HL-60 (cell line): Measurements from ENCODE around the gene DEUP1.

Experiments
- DNase-seq, 2 experiments: peaks; one replicate each; pipeline ENCODE4 v3.0.0-alpha.2; 2010 to 2020; ENCODE audit warnings: low read depth in 1 of 2, low spot score in 1 of 2
- H3K27ac ChIP-seq: fragments of 250-450 bp; sonication (Bioruptor Pico); replicated peaks from 2 replicates; pipeline ENCODE4 v1.5.1; 2020; ENCODE audit warnings: mild to moderate bottlenecking, moderate library complexity
- H3K27me3 ChIP-seq: fragments of 250-450 bp; sonication (Bioruptor Pico); 2 replicates; pipeline ENCODE4 v1.5.1; 2021; ENCODE audit warnings: mild to moderate bottlenecking, moderate library complexity; ENCODE audit not compliant: insufficient read depth, poor library complexity, severe bottlenecking
- H3K4me3 ChIP-seq: replicated peaks from 2 replicates; pipeline ENCODE4 v1.5.1; 2011; ENCODE audit warnings: mild to moderate bottlenecking, control low read depth, low read length; ENCODE audit not compliant: insufficient read depth
- GABPA ChIP-seq: IDR thresholded peaks from 2 replicates; pipeline ENCODE4 v1.6.1; 2012; ENCODE audit warnings: low read depth
- POLR2AphosphoS5 ChIP-seq: IDR thresholded peaks from 2 replicates; pipeline ENCODE4 v1.6.1; 2012; ENCODE audit warnings: low read depth
- SPI1 ChIP-seq: IDR thresholded peaks from 2 replicates; pipeline ENCODE4 v1.6.1; 2012; ENCODE audit warnings: low read depth, mild to moderate bottlenecking, borderline replicate concordance
- TF ChIP-seq, protein P1 (sequence below): IDR thresholded peaks from one replicate; pipeline ENCODE4 v1.5.1; 2011; ENCODE audit warnings: low read length, control low read depth, inconsistent platforms; ENCODE audit not compliant: insufficient read depth
- TF ChIP-seq, protein P2 (sequence below): IDR thresholded peaks from 2 replicates; pipeline ENCODE4 v1.6.1; 2012; ENCODE audit warnings: low read depth; ENCODE audit not compliant: insufficient replicate concordance

The DEUP1 gene

DNA sequence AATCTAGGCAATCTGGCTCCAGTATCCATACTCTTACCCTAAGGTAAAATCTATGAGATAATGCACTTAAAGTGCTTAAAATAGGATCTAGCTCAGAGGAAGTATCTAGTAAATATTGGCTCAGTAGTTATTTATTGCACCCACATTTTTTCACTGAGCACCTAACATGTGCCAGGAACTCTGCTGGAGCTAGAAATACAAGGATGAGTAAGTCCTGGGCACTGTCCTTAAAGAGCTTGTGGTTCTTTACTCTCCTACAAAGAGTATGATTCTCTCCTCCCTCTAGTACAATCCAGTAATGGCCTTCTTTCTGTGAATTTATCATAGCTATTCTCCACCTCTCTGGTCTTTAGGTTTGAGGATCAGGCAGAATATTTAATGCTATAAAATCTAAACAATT is 59.2 kb downstream of the DEUP1 start:
- no peak overlapping the region for H3K4me3 ChIP-seq
- no peak for DNase-seq
- H3K27me3 ChIP-seq = peaks cover 5% of the 10 kb centered on the region
- TF ChIP-seq, protein P1, sequence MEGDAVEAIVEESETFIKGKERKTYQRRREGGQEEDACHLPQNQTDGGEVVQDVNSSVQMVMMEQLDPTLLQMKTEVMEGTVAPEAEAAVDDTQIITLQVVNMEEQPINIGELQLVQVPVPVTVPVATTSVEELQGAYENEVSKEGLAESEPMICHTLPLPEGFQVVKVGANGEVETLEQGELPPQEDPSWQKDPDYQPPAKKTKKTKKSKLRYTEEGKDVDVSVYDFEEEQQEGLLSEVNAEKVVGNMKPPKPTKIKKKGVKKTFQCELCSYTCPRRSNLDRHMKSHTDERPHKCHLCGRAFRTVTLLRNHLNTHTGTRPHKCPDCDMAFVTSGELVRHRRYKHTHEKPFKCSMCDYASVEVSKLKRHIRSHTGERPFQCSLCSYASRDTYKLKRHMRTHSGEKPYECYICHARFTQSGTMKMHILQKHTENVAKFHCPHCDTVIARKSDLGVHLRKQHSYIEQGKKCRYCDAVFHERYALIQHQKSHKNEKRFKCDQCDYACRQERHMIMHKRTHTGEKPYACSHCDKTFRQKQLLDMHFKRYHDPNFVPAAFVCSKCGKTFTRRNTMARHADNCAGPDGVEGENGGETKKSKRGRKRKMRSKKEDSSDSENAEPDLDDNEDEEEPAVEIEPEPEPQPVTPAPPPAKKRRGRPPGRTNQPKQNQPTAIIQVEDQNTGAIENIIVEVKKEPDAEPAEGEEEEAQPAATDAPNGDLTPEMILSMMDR = no peak
- TF ChIP-seq, protein P2, sequence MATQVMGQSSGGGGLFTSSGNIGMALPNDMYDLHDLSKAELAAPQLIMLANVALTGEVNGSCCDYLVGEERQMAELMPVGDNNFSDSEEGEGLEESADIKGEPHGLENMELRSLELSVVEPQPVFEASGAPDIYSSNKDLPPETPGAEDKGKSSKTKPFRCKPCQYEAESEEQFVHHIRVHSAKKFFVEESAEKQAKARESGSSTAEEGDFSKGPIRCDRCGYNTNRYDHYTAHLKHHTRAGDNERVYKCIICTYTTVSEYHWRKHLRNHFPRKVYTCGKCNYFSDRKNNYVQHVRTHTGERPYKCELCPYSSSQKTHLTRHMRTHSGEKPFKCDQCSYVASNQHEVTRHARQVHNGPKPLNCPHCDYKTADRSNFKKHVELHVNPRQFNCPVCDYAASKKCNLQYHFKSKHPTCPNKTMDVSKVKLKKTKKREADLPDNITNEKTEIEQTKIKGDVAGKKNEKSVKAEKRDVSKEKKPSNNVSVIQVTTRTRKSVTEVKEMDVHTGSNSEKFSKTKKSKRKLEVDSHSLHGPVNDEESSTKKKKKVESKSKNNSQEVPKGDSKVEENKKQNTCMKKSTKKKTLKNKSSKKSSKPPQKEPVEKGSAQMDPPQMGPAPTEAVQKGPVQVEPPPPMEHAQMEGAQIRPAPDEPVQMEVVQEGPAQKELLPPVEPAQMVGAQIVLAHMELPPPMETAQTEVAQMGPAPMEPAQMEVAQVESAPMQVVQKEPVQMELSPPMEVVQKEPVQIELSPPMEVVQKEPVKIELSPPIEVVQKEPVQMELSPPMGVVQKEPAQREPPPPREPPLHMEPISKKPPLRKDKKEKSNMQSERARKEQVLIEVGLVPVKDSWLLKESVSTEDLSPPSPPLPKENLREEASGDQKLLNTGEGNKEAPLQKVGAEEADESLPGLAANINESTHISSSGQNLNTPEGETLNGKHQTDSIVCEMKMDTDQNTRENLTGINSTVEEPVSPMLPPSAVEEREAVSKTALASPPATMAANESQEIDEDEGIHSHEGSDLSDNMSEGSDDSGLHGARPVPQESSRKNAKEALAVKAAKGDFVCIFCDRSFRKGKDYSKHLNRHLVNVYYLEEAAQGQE = no peak
- TF ChIP-seq SPI1 (no peak), POLR2AphosphoS5 (no peak), GABPA (no peak)
- H3K27ac ChIP-seq = no peak overlapping the region

DNA sequence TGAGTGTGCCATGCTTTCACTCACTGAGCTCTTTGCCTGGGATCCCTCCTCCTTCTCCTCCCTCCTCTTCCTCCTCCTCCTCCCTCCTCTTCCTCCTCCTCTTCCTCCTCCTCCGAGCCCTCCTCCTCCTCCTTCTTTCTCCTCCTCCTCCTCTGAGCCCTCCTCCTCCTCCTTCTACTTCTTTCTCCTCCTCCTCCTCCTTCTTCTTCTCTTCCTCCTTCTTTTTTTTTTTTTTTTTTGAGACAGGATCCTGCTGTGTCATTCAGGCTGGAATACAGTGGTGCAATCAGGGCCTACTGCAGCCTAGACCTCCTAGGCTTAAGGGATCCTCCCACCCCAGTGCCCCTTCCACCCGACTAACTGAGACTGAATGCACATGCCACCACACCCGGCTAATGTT is 62.3 kb downstream of the DEUP1 start:
- Histone ChIP-seq H3K4me3 (no peak overlapping the region), H3K27me3 (peaks cover 4% of the 10 kb centered on the region), H3K27ac (no peak overlapping the region)
- TF ChIP-seq, protein P1 = no peak
- TF ChIP-seq, protein P2 = no peak
- no peak for TF ChIP-seq POLR2AphosphoS5
- TF ChIP-seq GABPA = no peak
- no peak for TF ChIP-seq SPI1
- no peak for DNase-seq

DNA sequence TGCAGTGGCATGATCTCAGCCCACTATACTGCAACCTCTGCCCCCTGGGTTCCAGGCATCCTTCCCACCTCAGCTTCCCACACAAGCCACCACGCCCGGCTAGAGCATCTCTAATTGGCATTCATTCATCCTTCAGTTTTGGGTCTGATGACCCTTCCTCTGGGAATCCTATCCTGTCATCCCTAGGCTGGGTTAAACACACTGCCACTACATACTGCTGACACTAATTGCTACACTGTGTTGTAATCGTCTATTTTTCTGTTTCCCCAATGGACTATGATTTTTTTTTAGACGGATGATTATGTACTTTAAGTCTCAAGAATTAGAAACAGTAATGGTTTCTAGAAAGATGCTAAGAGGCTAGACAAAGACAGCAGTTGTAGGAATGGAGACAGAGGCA is 62.8 kb downstream of the DEUP1 start:
- TF ChIP-seq, protein P1 = no peak
- TF ChIP-seq, protein P2 = no peak
- TF ChIP-seq POLR2AphosphoS5 (no peak), SPI1 (no peak), GABPA (no peak)
- peaks cover 2% of the 10 kb centered on the region for H3K27me3 ChIP-seq
- H3K27ac ChIP-seq = no peak overlapping the region
- DNase-seq = no peak
- no peak overlapping the region for H3K4me3 ChIP-seq
